GM13977 (cell line): ENCODE measurements around the gene MRM2.

Experiments used
- DNase-seq: peaks from one replicate; pipeline ENCODE4 v3.0.0; 2012; ENCODE audit warnings: low spot score
- in situ Hi-C: fragments of 300-500 bp; cut with MboI; formaldehyde crosslinking; loops from one replicate; pipeline ENCODE4 v1.12.0; 2022; ENCODE audit warnings: low sequenced_read_pairs, low pct_unique_long_range_greater_than_20kb, mixed read lengths, inconsistent platforms; ENCODE audit not compliant: unreplicated experiment
- TF ChIP-seq, protein P1 (sequence below): IDR thresholded peaks from 2 replicates; pipeline ENCODE4 v1.5.1; 2012; ENCODE audit warnings: mild to moderate bottlenecking, control low read depth; ENCODE audit not compliant: insufficient read depth; ENCODE audit errors: extremely low read depth, missing control alignments

MRM2 gene

DNA sequence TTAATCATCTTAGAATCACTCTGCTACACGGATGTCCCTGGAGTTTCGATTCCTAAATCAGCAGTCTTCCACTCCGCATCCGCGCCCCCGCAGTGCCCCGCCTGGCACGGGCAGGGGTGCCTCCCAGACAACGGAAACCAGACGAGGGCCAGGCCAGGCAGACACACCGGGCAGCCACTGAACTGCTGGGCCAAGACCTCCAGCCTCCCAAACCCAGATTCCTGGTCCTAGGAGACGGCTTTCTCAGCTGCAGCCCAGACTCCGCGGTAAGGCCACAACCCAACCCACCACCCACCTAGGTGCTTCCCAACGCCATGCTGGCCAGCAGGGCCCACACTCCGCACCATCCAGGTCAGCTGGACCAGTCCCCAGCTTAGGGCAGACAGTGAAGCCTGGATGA is 42.5 kb downstream of the MRM2 start:
- DNase-seq, result no peak
- in situ Hi-C loops, result no loop called here
- TF ChIP-seq, protein P1, sequence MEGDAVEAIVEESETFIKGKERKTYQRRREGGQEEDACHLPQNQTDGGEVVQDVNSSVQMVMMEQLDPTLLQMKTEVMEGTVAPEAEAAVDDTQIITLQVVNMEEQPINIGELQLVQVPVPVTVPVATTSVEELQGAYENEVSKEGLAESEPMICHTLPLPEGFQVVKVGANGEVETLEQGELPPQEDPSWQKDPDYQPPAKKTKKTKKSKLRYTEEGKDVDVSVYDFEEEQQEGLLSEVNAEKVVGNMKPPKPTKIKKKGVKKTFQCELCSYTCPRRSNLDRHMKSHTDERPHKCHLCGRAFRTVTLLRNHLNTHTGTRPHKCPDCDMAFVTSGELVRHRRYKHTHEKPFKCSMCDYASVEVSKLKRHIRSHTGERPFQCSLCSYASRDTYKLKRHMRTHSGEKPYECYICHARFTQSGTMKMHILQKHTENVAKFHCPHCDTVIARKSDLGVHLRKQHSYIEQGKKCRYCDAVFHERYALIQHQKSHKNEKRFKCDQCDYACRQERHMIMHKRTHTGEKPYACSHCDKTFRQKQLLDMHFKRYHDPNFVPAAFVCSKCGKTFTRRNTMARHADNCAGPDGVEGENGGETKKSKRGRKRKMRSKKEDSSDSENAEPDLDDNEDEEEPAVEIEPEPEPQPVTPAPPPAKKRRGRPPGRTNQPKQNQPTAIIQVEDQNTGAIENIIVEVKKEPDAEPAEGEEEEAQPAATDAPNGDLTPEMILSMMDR, result no peak

- DNase-seq, result no peak
- in situ Hi-C loops, result no loop called here
- TF ChIP-seq, protein P1, result no peak
Observed at GRCh38 chr7:2198760-2199159, 43.2 kb downstream of the MRM2 start.

DNA sequence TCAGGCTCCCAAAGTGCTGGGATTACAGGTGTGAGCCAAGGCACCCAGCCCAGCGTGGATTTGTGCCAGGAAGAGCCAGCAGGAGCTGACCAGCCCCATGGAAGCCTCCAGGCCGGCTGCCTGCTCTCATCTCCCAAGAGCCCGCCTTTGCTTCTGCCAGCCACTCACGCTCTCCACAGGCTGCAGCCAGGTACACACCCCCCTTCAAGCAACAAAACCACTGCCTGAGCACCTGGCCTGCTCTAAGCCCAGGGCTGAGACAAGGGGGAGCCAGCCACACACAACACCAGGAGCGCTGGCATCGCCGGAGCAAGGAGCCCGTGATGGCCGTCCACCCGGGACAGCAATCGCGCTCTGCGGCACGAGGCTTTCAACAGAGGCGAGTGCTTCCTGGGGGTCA is 43.8 kb downstream of the MRM2 start:
- in situ Hi-C loops, result no loop called here
- TF ChIP-seq, protein P1, result no peak
- DNase-seq, result no peak

- TF ChIP-seq, protein P1, result no peak
- in situ Hi-C loops, result no loop called here
- DNase-seq, result no peak
Observed at GRCh38 chr7:2197436-2198155, 44.4 kb downstream of the MRM2 start.

DNA sequence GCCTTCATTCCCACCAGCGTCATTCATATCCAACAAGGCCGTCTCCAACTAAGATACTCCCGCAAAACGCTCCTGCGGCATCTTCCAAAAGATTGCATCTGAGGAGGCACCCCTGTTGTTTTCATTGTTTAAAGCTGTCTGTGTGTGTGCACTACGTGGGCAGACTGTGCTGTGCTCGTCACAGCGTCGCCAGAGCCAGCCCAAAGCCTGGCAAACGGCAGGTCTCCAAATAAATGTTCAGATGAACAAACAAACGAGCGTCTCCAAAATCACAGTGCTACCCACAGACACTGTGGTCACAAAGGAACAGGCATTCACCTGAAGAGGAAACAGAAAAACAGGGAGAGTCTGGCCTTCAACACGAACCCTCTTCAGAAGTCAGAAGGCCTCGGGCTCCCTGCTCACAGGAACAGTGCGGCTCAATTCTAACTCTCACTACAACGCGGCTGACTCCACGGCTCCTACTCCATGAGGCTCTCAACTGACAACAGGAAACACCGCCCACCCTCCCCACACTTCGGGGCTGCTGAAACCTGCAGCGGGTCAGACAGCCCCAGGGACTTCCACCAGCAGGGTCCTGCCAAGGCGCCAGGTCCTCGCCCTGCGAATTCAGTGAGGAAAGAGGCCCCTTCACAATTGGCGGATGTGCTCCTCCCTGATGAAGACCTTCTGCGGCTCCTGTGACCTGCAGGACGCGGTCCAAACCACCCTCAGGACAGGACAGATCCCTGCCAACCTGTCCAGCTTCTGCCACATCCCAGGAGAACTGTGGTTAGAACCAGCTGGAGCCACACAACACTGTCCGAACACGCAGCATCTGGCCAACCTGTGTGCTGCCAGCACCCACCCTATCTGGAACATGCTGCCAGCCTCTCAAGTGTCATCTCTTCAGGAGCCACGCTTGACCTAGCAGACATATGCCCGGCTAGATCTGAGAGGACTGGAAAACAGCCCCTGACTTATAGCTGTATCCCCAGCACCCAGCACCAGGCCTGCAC is 45.3 kb downstream of the MRM2 start:
- TF ChIP-seq, protein P1, result no peak
- in situ Hi-C loops, result no loop called here
- DNase-seq, result no peak

- TF ChIP-seq, protein P1, result no peak
- no peak for DNase-seq
- in situ Hi-C loops, result no loop called here
Observed at GRCh38 chr7:2195400-2196246, 46.4 kb downstream of the MRM2 start.
